Mesodermal cell (in vitro differentiated cells): Measurements from ENCODE around the gene TRIM28.
A peak's percentile ranks its signal among the peaks of the same experiment; 100 is the strongest.

ENCODE experiments used
- H3K27ac ChIP-seq: 2 replicates; pipeline ENCODE4 v1.7.0; 2013; ENCODE audit warnings: mild to moderate bottlenecking, low read depth, low read length, moderate library complexity; ENCODE audit not compliant: severe bottlenecking
- H3K36me3 ChIP-seq: 2 replicates; pipeline ENCODE4 v1.7.1; 2013; ENCODE audit warnings: mild to moderate bottlenecking, low read length, moderate library complexity; ENCODE audit not compliant: control insufficient read depth, insufficient read depth
- H3K4me1 ChIP-seq: one replicate; pipeline ENCODE4 v1.7.1; 2013; ENCODE audit warnings: mild to moderate bottlenecking, low read length; ENCODE audit not compliant: insufficient read depth, control insufficient read depth, poor library complexity, severe bottlenecking
- H3K4me3 ChIP-seq: 2 replicates; pipeline ENCODE4 v1.7.0; 2013; ENCODE audit warnings: low read length, control low read depth, mild to moderate bottlenecking; ENCODE audit not compliant: insufficient read depth, poor library complexity, severe bottlenecking; ENCODE audit errors: extremely low read depth
- H3K9me3 ChIP-seq: 2 replicates; pipeline ENCODE4 v1.7.1; 2013; ENCODE audit warnings: mild to moderate bottlenecking, low read length, moderate library complexity; ENCODE audit not compliant: control insufficient read depth
- whole genome bisulfite sequencing, 2 experiments: methylation state at CpG; one replicate each; pipeline ENCODE4 v1.1.5; 2013; ENCODE audit warnings: missing lambda C conversion rate in 2 of 2; ENCODE audit not compliant: insufficient coverage in 2 of 2; 5-methylcytosine and 5-hydroxymethylcytosine counted together

TRIM28 gene

DNA sequence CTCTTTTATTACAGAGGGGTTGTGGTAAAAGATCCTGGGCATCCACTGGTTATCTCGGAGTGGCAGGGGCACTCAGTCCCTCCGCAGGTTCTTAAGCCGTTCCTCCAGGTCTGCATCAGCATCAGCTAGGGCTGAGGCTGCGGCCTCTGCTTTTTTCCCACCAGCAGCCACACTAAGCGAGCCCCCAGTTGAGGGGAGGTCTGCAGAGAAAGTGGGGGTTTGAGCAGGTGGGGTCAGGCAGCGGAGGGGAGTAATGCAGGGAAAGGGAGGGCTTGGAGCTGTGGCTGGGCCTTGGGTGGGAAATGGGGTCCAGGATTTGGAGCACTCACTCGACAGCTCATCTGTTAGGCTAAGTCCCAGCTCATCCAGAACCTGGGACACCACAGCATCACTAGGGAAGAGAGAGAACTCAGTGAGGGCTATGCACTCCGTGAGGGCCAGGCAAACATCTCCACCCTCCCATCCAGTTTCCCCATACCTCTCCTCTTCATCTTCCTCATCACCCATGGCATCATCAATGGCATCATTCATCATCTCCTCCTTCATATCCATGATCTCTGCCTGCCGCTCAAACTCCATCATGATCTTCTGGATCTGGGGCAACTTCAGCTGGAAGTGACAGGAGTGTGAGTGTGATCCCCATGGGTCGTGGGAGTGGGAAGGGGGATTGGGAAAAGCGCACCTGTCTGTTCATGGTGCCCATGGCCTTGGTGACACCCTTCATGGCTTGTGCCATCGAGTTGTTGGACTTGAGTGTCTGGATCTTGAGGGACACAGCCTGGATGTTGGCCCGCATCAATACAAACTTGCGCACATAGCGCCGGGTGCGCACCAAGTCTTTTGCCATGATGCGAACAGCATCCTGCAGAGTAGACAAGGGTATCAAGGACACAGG is 8.0 kb downstream of the TRIM28 start:
- peaks cover 85% of the 10 kb centered on the region for H3K36me3 ChIP-seq
- H3K4me3 ChIP-seq = no peak overlapping the region
- H3K9me3 ChIP-seq = no peaks in the 10 kb centered on the region
- 97 to 98% methylated on average over 12 to 13 of the region's 18 CpGs for WGBS, 2 experiments
- peaks cover 21% of the 10 kb centered on the region for H3K4me1 ChIP-seq
- H3K27ac ChIP-seq = no peak overlapping the region

DNA sequence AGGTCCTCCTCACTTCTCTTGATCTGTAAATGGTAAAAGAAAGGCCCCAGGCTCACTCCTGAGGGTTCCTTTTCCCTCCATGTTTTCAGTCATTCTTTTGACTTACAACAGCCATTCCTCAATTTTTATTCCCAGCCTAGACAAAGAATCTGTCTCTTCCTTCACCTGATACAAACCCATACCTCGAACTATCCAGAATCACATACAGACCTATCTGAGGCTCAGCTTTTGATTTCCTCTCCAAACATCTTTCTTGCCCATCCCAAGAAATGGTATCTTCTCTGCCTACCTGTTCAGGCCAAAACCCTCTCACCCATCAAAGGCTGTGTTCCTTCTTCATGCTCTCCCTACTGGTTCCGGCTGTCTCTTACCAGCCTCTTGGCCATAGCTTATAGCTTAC is 8.8 kb downstream of the TRIM28 start:
- Histone ChIP-seq H3K4me3 (no peak overlapping the region), H3K36me3 (peaks cover 79% of the 10 kb centered on the region), H3K27ac (no peak overlapping the region), H3K4me1 (peaks cover 21% of the 10 kb centered on the region), H3K9me3 (no peaks in the 10 kb centered on the region)
- 94 to 100% methylated on average over 1 to 2 of the region's 2 CpGs for WGBS, 2 experiments

DNA sequence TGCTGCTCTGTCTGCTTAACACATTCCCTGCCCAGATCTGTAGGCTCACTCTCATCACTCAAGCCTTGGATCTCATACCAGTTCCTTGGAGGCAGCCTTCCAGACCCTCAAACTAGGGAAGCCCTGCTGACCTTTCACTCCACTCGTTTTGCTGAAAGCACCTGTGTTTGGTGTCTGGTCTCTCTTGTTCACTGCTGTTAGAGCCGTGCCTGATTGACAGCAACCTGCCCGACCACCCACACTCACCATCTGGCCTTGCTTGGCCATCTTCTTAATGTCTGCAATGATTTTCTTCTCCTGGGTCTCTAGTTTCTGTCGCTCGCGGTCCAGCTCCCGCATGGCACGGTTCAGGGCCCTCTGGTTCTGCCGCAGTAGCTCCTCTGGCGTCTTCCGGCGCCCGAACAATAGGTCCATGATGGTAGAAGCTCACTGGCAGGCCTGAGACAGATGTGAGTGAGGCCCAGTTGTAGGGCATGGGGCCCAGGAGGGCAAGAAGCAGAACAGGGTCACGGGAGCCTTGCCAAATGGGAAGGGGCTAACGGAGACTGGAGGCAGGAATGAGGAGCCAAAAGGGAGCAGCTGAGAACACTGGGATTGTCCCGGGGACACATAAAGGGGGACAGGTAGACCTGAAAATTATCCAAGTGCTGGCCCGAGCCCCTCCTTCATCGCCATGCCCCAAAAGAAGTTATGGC is 10.1 kb downstream of the TRIM28 start:
- Histone ChIP-seq H3K36me3 (peaks cover 66% of the 10 kb centered on the region), H3K4me1 (peaks cover 21% of the 10 kb centered on the region), H3K27ac (peak overlapping the region; percentile 92), H3K9me3 (no peaks in the 10 kb centered on the region), H3K4me3 (peak overlapping the region; percentile 62)
- WGBS, 2 experiments = 84% methylated on average over 18 of the region's 18 CpGs

DNA sequence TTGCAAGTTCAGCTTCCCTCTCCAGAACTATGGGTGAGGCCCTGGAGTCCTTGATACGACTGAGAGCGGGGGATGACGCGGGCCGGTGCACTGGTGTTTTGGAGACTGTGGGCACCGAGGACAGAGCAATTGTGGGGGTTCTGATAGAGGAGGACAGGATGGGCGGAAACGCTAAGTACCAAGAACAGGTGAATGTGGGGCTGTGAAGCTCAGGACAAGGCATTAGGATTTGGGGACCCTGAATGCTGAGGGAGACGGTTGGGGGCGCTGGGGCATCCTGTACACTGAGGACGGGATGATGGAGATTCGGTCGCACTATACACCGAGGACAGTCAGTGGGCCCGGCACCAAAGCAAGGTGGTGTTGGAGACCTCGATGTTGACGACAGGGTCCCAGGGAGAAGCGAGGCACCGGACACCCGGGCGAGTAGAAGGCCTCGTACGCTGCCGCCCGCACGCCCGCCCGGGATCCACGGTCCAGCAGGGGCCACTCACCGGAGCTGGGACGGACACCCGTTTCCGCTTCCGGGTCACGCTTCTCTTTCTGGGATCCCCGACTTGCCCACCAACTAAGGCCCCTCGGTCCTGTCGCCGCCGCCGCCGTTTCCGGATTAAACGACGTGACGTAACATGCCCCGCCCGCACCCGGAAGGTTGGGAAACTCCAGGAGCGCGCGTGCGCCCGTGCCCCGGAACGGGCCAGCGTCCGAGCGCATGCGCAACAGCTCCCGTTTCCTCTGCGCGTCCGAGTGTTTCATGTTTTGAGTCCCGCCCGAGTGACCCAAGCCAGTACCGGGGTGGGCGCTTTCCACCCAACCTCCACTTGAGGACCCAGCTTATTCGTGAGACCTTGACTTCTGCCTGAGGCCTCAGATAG is 10.9 kb downstream of the TRIM28 start, which contains the start of gene CHMP2A:
Gene CHMP2A, minus strand, starts transcription at position 612 of the 875 bp plus-strand sequence. CDS start 893 bp downstream, outside the sequence.
- peaks cover 59% of the 10 kb centered on the region for H3K36me3 ChIP-seq

DNA sequence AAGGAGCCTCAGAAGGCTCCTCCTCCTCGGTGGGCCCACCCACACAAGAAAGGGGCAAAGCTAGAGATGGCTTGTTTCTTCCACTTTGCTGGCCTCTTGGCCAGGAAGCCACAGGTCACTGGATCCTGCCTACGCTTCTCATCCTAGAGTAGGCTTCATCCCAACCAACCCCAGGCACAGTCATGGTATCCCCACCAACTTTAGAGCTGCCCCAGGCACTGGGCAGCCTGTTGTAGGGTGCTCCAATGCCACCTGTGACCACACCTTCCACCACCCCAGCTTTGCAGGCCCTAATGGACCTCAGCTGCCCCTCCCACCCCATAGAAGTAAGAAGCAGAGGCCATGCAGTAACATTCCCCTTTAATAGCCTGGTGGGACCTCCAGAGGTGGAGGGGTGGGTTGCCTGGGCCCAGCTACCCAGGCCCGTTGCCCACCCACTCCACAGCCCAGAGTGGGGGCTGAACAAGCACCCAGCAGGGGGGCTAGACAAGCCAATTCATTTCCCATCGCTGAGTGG is 11.6 kb downstream of the TRIM28 start:
- WGBS, 2 experiments = 64 to 79% methylated on average over 2 to 3 of the region's 4 CpGs
- Histone ChIP-seq H3K36me3 (peaks cover 52% of the 10 kb centered on the region), H3K27ac (peak overlapping the region; percentile 92), H3K4me3 (peak overlapping the region; percentile 62), H3K9me3 (no peaks in the 10 kb centered on the region), H3K4me1 (peaks cover 21% of the 10 kb centered on the region)

More for the DNA sequence above, 10.9 kb downstream of the TRIM28 start, which contains the start of gene CHMP2A:
- Histone ChIP-seq H3K4me1 (peaks cover 21% of the 10 kb centered on the region), H3K9me3 (no peaks in the 10 kb centered on the region), H3K4me3 (peak within 1 kb of the TSS; percentile 62), H3K27ac (peak within 1 kb of the TSS; percentile 92)
- WGBS, 2 experiments = 2 to 4% methylated on average over 59 to 64 of the region's 69 CpGs

DNA sequence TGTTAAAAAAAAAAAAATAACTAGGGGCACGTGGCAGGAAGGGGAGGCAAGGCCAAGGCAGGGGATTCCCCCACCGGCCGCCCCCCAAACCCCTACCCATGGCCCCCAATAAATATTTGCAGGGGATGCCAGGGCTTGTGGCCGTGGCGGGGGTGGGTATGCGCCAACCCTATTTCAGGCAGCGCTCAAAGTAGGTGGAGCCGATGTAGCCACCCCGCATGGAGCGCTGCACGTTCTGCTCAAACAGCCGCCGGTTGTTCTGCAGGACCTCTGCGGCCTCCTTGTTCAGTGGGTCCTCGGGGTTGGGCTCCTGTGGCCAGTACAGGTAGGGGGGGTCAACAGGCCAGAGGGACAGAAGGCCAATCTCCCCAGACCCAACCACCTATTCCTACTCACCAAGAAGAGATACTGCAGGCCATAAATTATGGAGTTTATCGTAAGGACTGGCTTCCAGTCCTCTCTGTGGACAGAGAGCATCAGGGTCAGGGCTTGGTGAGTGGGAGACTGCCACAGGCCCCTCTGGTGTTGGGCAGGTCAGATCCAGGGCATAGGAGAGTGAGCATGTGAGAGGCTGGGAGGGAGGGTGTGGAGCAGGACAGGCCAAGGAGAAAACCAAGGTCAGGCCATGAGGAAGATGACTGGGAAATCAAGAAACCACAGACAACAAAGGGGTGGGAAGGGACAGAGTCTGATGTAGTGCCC is 12.2 kb downstream of the TRIM28 start:
- no peaks in the 10 kb centered on the region for H3K9me3 ChIP-seq
- H3K4me3 ChIP-seq = no peak overlapping the region
- H3K27ac ChIP-seq = no peak overlapping the region
- H3K36me3 ChIP-seq = peaks cover 45% of the 10 kb centered on the region
- WGBS, 2 experiments = 94 to 98% methylated on average over 8 to 9 of the region's 16 CpGs
- peaks cover 21% of the 10 kb centered on the region for H3K4me1 ChIP-seq

DNA sequence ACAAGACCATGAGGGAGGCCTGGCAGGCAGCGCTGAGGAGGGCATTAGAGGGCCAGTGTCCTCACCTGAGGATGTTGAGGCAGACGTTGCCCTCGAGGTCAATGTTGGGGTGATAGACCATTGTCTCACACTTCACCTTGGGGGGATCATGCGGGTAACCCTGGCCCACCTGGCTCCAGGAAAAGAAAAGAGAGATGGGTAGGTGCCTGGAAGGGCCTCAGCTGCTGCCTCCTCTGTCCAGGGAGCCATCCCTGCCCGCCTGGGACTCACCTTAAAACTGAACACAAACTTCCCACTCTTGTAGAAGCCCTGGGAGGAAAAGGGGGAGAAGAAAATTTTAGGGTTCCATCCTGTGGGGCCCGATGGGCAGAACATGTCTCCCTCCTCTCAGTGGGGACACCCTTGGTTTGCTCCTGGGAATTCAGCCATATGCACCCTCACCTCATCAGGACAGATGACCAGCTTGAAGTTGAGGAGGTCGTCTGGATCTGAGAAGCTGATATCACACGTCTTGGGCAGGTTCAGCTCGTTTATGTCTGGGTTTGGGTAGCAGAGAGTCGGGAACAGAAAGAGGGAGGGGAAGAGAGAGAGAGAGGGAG is 12.9 kb downstream of the TRIM28 start:
- 85 to 88% methylated on average over 7 to 8 of the region's 10 CpGs for WGBS, 2 experiments
- Histone ChIP-seq H3K4me3 (peak overlapping the region; percentile 99), H3K9me3 (no peaks in the 10 kb centered on the region), H3K27ac (no peak overlapping the region), H3K4me1 (peaks cover 21% of the 10 kb centered on the region), H3K36me3 (peaks cover 39% of the 10 kb centered on the region)

DNA sequence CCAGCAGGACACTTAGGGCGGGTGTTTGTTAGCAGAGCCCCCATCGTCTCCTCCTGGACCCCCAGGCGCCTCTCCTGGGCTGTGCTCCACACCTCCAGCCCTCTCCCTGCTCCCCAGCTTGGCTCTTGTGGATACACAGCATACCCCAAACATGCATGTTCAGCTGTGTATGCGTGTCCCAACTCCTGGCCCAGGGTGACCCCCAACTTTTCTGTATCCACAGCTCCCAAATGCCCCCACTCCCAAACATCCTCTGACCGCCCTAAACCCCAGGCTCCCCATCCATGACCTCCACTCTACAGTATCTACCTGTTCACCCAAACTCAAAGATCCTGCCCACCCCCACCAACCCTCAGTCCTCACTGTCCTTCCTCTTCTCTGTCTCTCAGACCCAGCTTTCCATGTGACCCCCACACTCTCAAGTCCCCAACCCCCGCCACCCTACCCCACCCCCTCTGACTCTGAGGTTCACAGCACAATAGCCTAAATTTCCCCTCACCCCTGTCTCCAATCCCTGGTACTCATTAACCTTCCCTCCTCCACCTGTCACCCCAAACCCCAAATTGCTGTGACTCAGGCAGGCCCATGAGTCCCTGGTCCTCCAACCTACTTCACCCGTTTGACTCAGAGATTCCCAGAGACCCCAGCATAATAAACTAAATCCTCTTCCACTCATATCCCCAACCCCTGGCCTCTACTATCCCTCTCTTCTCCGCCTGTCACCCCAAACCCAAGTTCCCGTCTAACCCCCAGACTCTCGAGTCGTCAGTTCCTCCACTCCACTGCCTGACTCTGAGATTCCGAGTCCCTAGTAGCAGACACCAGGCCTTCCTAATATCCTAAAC is 13.6 kb downstream of the TRIM28 start:
- Histone ChIP-seq H3K27ac (peak overlapping the region; percentile 81), H3K36me3 (peaks cover 31% of the 10 kb centered on the region), H3K9me3 (no peaks in the 10 kb centered on the region), H3K4me3 (peak overlapping the region; percentile 99), H3K4me1 (peaks cover 21% of the 10 kb centered on the region)
- WGBS, 2 experiments = 40 to 42% methylated on average over 12 of the region's 12 CpGs

DNA sequence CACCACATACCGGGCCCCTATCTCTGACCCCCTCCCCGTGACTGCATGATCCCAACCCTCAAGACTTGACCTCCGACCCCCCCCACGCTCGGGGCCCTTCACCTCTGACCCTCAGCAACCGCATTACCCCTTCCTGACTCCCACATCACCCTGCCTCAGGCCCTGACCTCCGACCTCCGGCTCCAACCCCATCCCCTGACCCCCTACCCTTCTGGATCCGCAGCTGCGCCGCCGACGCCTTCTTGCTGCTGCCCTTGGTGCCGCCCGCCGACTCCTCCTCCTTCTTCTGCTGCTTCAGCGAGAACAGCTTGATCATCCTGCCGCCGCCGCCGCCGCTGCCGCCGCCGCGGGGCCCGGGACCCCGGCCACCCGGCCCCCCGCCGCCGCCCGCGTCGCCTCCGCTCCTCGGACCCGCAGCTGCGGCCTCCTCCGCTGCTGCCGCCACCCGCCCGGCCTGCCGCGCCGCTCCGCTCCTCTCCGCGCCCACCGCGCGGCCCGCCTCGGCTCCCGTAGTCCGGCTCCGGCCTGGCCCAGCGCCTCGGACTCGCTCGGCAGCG is 14.3 kb downstream of the TRIM28 start, which contains the start of gene UBE2M:
Gene UBE2M, minus strand, starts transcription at position 546 of the 557 bp plus-strand sequence. Its CDS starts 230 bp downstream, at position 316.
- Histone ChIP-seq H3K4me3 (peak within 1 kb of the TSS; percentile 99), H3K9me3 (no peaks in the 10 kb centered on the region), H3K4me1 (peaks cover 21% of the 10 kb centered on the region), H3K36me3 (peaks cover 25% of the 10 kb centered on the region), H3K27ac (peak within 1 kb of the TSS; percentile 99)
- WGBS, 2 experiments = 0% methylated on average over 52 to 60 of the region's 62 CpGs
